Adrenal gland (tissue), 5 donors: ENCODE data around the gene MRPL36.

Experiments
- CTCF ChIP-seq, 6 experiments: fragments of 450-650 bp in 4 of 6; fragments of 200-600 bp in 2 of 6; sonication (generic) in 1 of 6; IDR thresholded peaks; 1 replicate in 5 of 6; 2 replicates in 1 of 6; pipeline versions ENCODE4 v1.5.1 to v1.8.0; 2016 to 2021; ENCODE audit warnings: antibody characterized with exemption in 6 of 6, mild to moderate bottlenecking in 2 of 6, moderate library complexity in 1 of 6
- POLR2A ChIP-seq, 2 donors: fragments of 450-650 bp; IDR thresholded peaks; one replicate each; pipeline ENCODE4 v1.6.1; 2017; ENCODE audit warnings: antibody characterized with exemption in 2 of 2, mild to moderate bottlenecking in 2 of 2, moderate library complexity in 1 of 2
- donor health status: DM: no; HTN: no; CAD: no.

GRCh38 chr5:1824903-1825841, 25.5 kb upstream of the MRPL36 start:
- TF ChIP-seq CTCF (IDR thresholded peaks at IDR 0.05), result no peak
- no peak for TF ChIP-seq POLR2A (IDR thresholded peaks at IDR 0.05)
